ENCODE measurements around the gene TICRR.

Gene TICRR

GRCh38 chr15:89656116-89656815 lies 81.0 kb downstream of the TICRR start:
- no peak for DNase-seq

GRCh38 chr15:89657686-89658200 lies 82.5 kb downstream of the TICRR start:
- no peak for DNase-seq

GRCh38 chr15:89659295-89659694 lies 84.0 kb downstream of the TICRR start:
- DNase-seq: no peak

- DNase-seq: no peak
Observed at GRCh38 chr15:89660556-89660955, 85.3 kb downstream of the TICRR start.

GRCh38 chr15:89662893-89663626 lies 87.8 kb downstream of the TICRR start:
- peak; percentile 93 for DNase-seq

GRCh38 chr15:89664441-89665350 lies 89.4 kb downstream of the TICRR start:
- DNase-seq: no peak

- peak; percentile 56 for DNase-seq
Observed at GRCh38 chr15:89665449-89666181, 90.3 kb downstream of the TICRR start.

- DNase-seq: no peak
Observed at GRCh38 chr15:89666184-89666857, 91.1 kb downstream of the TICRR start.

GRCh38 chr15:89666858-89667705 lies 91.8 kb downstream of the TICRR start:
- DNase-seq: no peak

- no peak for DNase-seq
Observed at GRCh38 chr15:89667706-89667960, 92.4 kb downstream of the TICRR start.

- no peak for DNase-seq
Observed at GRCh38 chr15:89668171-89668570, 92.9 kb downstream of the TICRR start.

GRCh38 chr15:89669309-89669865 lies 94.1 kb downstream of the TICRR start:
- DNase-seq: no peak

- no peak for DNase-seq
Observed at GRCh38 chr15:89669941-89670340, 94.7 kb downstream of the TICRR start.

GRCh38 chr15:89670971-89671560 lies 95.8 kb downstream of the TICRR start:
- no peak for DNase-seq

GRCh38 chr15:89671687-89672086 lies 96.4 kb downstream of the TICRR start:
- no peak for DNase-seq

- peak; percentile 32 for DNase-seq
Observed at GRCh38 chr15:89672221-89673164, 97.2 kb downstream of the TICRR start.

- DNase-seq: no peak
Observed at GRCh38 chr15:89673165-89673512, 97.9 kb downstream of the TICRR start.

- DNase-seq: no peak
Observed at GRCh38 chr15:89674526-89674925, 99.3 kb downstream of the TICRR start.

- DNase-seq: no peak
Observed at GRCh38 chr15:89675606-89676005, 100.3 kb downstream of the TICRR start.

Measured in fibroblast of skin of abdomen (primary cell).